ENCODE measurements around the gene SSBP1.

Gene SSBP1

DNA sequence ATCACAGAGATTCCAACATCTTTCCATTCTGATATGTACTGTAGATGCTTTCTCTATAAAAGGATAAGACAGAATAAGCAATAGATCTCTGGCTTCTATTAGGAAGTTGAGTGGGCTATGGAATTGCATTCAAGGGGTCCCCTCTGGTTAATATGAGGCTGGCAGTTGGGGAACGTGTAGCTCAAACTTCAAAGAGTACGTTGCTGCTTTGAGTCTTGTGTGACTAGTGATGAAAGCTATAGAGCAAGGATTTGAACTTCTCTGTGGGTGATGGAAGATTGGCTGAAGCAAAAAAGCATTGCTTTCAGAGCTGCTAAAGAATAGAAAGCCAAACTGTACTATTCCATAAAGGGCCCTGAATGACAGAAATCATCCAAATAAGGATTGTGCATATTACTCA, 23.6 kb upstream of the SSBP1 start:
- Histone ChIP-seq H3K9ac (ENCODE audit: low read length) (no peak overlapping the region), H3K36me3 (ENCODE audit: insufficient read depth, low read length) (no peaks in the 10 kb centered on the region), H3K27me3 (ENCODE audit: insufficient read depth, low read length) (no peaks in the 10 kb centered on the region), H3K9me2 (ENCODE audit: low read depth, low read length) (no peaks in the 10 kb centered on the region), H2AFZ (ENCODE audit: low read length) (no peak overlapping the region), H4K20me1 (ENCODE audit: insufficient read depth, low read length) (no peaks in the 10 kb centered on the region), H3F3A (ENCODE audit: insufficient read depth, low read length) (no peaks in the 10 kb centered on the region), H3K9me3 (ENCODE audit: low read length) (no peaks in the 10 kb centered on the region), H3K4me2 (ENCODE audit: low read length) (no peak overlapping the region), H3K4me1 (ENCODE audit: insufficient read depth, low read length, severe bottlenecking) (no peaks in the 10 kb centered on the region), H3K79me2 (ENCODE audit: insufficient read depth, low read length) (no peaks in the 10 kb centered on the region), H3K27ac (ENCODE audit: low read depth, low read length, poor library complexity, severe bottlenecking) (no peak overlapping the region), H3K4me3 (ENCODE audit: low read depth, low read length, poor library complexity, severe bottlenecking) (no peak overlapping the region)
- no peak for TF ChIP-seq EZH2 (IDR thresholded peaks at IDR 0.05; ENCODE audit: borderline replicate concordance, low read length)
- TF ChIP-seq, protein P1, sequence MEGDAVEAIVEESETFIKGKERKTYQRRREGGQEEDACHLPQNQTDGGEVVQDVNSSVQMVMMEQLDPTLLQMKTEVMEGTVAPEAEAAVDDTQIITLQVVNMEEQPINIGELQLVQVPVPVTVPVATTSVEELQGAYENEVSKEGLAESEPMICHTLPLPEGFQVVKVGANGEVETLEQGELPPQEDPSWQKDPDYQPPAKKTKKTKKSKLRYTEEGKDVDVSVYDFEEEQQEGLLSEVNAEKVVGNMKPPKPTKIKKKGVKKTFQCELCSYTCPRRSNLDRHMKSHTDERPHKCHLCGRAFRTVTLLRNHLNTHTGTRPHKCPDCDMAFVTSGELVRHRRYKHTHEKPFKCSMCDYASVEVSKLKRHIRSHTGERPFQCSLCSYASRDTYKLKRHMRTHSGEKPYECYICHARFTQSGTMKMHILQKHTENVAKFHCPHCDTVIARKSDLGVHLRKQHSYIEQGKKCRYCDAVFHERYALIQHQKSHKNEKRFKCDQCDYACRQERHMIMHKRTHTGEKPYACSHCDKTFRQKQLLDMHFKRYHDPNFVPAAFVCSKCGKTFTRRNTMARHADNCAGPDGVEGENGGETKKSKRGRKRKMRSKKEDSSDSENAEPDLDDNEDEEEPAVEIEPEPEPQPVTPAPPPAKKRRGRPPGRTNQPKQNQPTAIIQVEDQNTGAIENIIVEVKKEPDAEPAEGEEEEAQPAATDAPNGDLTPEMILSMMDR (IDR thresholded peaks at IDR 0.05; ENCODE audit: low read length): no peak

DNA sequence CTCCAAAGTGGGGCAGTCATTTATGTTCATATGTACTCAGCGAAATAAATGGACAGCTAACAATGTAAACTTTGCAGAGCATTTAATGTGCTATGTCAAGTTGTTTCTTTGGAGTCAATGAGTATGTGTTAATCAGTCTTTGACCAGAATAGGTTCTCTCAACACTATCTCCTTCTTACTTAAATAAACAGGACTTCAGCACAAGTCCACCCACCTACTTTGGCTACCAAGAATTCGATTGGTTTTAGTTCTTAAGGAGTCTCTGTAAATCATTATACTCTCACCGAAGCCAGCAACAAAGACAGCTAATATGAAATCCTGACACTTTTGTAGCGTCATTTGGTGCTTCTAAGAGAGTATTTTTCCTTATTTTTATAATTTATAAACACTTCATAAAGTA, 23.1 kb upstream of the SSBP1 start:
- Histone ChIP-seq H3K4me1 (ENCODE audit: insufficient read depth, low read length, severe bottlenecking) (no peaks in the 10 kb centered on the region), H2AFZ (ENCODE audit: low read length) (no peak overlapping the region), H3K9me3 (ENCODE audit: low read length) (no peaks in the 10 kb centered on the region), H4K20me1 (ENCODE audit: insufficient read depth, low read length) (no peaks in the 10 kb centered on the region), H3F3A (ENCODE audit: insufficient read depth, low read length) (no peaks in the 10 kb centered on the region), H3K9ac (ENCODE audit: low read length) (no peak overlapping the region), H3K4me2 (ENCODE audit: low read length) (no peak overlapping the region), H3K27me3 (ENCODE audit: insufficient read depth, low read length) (no peaks in the 10 kb centered on the region), H3K79me2 (ENCODE audit: insufficient read depth, low read length) (no peaks in the 10 kb centered on the region), H3K36me3 (ENCODE audit: insufficient read depth, low read length) (no peaks in the 10 kb centered on the region), H3K4me3 (ENCODE audit: low read depth, low read length, poor library complexity, severe bottlenecking) (no peak overlapping the region), H3K9me2 (ENCODE audit: low read depth, low read length) (no peaks in the 10 kb centered on the region), H3K27ac (ENCODE audit: low read depth, low read length, poor library complexity, severe bottlenecking) (no peak overlapping the region)
- no peak for TF ChIP-seq EZH2 (IDR thresholded peaks at IDR 0.05; ENCODE audit: borderline replicate concordance, low read length)
- TF ChIP-seq, protein P1 (IDR thresholded peaks at IDR 0.05; ENCODE audit: low read length): no peak

DNA sequence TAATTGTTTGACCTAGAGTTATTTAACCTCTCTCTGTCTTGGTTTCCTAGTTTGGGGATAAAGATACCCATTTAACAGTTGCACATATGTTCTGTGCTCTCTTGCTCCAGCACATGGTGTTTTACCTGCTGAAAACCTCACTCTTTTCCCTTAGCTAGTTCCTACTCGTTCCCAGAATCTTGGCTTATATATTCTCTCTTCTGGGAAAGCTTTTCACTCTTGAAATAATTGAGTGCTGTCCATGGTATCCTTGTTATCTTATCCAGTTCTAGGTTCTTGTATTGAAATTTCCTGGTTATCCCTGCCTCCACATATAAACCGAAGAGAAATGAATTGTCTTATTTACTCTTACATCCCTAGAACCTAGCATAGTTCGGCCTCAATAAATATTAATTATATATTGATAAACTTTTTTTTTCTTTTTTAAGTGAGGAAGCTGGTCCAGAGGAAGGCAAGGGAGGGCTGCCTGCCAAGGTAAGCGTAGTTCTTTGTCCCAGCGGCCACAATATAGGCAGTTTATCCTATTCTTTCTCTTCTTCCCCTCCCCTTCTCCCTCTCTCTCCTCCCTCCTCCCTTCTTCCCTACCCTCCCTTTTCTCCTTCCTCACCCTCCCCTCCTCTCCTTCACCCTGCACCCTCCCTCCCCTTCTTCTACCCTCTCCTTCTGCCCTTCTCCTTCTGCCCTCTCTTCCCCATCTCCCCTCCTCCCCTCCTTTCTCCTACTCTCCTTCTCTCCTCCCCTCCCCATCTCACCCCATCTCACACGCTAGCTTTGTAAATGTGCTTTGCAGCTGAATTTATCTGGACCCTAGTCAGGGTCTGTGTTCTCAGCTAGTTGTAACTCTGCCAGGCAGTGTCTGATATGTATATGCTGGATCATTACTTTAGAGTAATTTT, 22.1 kb upstream of the SSBP1 start:
- no peak overlapping the region for H3K4me3 ChIP-seq (ENCODE audit: low read depth, low read length, poor library complexity, severe bottlenecking)
- H3F3A ChIP-seq (ENCODE audit: insufficient read depth, low read length): no peaks in the 10 kb centered on the region
- H3K27ac ChIP-seq (ENCODE audit: low read depth, low read length, poor library complexity, severe bottlenecking): no peak overlapping the region
- H3K9me2 ChIP-seq (ENCODE audit: low read depth, low read length): no peaks in the 10 kb centered on the region
- no peaks in the 10 kb centered on the region for H3K9me3 ChIP-seq (ENCODE audit: low read length)
- no peaks in the 10 kb centered on the region for H4K20me1 ChIP-seq (ENCODE audit: insufficient read depth, low read length)
- H2AFZ ChIP-seq (ENCODE audit: low read length): no peak overlapping the region
- H3K4me2 ChIP-seq (ENCODE audit: low read length): no peak overlapping the region
- no peaks in the 10 kb centered on the region for H3K27me3 ChIP-seq (ENCODE audit: insufficient read depth, low read length)
- H3K9ac ChIP-seq (ENCODE audit: low read length): no peak overlapping the region
- no peaks in the 10 kb centered on the region for H3K4me1 ChIP-seq (ENCODE audit: insufficient read depth, low read length, severe bottlenecking)
- TF ChIP-seq, protein P1 (IDR thresholded peaks at IDR 0.05; ENCODE audit: low read length): no peak
- TF ChIP-seq EZH2 (IDR thresholded peaks at IDR 0.05; ENCODE audit: borderline replicate concordance, low read length): no peak
- H3K79me2 ChIP-seq (ENCODE audit: insufficient read depth, low read length): no peaks in the 10 kb centered on the region
- H3K36me3 ChIP-seq (ENCODE audit: insufficient read depth, low read length): no peaks in the 10 kb centered on the region

Data from OCI-LY1 (cell line).